Transverse colon (tissue), 4 donors: ENCODE data around the gene RASL10A. TPM values are rescaled to one million over a fixed set of nuclear protein-coding genes. Genes with fewer than 3 reads are reported as not detected.

Source experiments
- DNase-seq: peaks from one replicate; pipeline ENCODE4 v3.0.0-alpha.2; 2019
- H3K27ac ChIP-seq, 4 donors: fragments of 200-600 bp; sonication (generic); 2 replicates each; pipeline ENCODE4 v1.5.1; 2016 to 2018; ENCODE audit warnings: inconsistent platforms in 4 of 4
- H3K27me3 ChIP-seq: fragments of 200-600 bp; sonication (generic); 2 replicates; pipeline ENCODE4 v1.5.1; 2017; ENCODE audit warnings: inconsistent platforms
- H3K36me3 ChIP-seq, 4 donors: fragments of 200-600 bp; sonication (generic); 2 replicates each; pipeline ENCODE4 v1.5.1; 2017 to 2019; ENCODE audit warnings: inconsistent platforms in 4 of 4
- H3K4me1 ChIP-seq, 4 donors: fragments of 200-600 bp; sonication (generic); 2 replicates each; pipeline ENCODE4 v1.5.1; 2017 to 2020; ENCODE audit warnings: inconsistent platforms in 4 of 4
- H3K4me3 ChIP-seq, 4 donors: fragments of 200-600 bp; sonication (generic); 1 replicate in 1 of 4; 2 replicates in 3 of 4; pipeline versions ENCODE4 v1.5.1 to v1.6.1; 2017 to 2019; ENCODE audit warnings: inconsistent platforms in 4 of 4
- H3K9me3 ChIP-seq, 2 donors: fragments of 200-600 bp; sonication (generic); 2 replicates each; pipeline ENCODE4 v1.5.1; 2017 to 2019; ENCODE audit warnings: inconsistent platforms in 2 of 2
- CTCF ChIP-seq, 5 experiments: fragments of 200-600 bp in 3 of 5; fragments of 450-650 bp in 2 of 5; sonication (generic) in 3 of 5; IDR thresholded peaks; 1 replicate in 2 of 5; 2 replicates in 3 of 5; pipeline ENCODE4 v1.5.1; 2016 to 2017; ENCODE audit warnings: antibody characterized with exemption in 5 of 5, inconsistent platforms in 3 of 5, mild to moderate bottlenecking in 2 of 5, moderate library complexity in 1 of 5
- EP300 ChIP-seq: sonication (generic); formaldehyde crosslinking; IDR thresholded peaks from one replicate; pipeline ENCODE4 v1.6.1; 2017; ENCODE audit warnings: antibody characterized with exemption, low read depth
- POLR2A ChIP-seq: fragments of 450-650 bp; IDR thresholded peaks from one replicate; pipeline ENCODE4 v1.6.1; 2016; ENCODE audit warnings: antibody characterized with exemption, mild to moderate bottlenecking, moderate library complexity
- POLR2AphosphoS5 ChIP-seq, 3 donors: sonication (generic); formaldehyde crosslinking; IDR thresholded peaks; one replicate each; pipeline ENCODE4 v1.6.1; 2016; ENCODE audit warnings: antibody characterized with exemption in 3 of 3
- WGBS, 2 donors: methylation state at CpG; one replicate each; pipeline ENCODE4 v1.1.5; 2018; ENCODE audit warnings: low coverage in 1 of 2; 5-methylcytosine and 5-hydroxymethylcytosine counted together
- in situ Hi-C, 4 donors: fragments of 200-750 bp; cut with MboI; loops; one replicate each; pipeline versions ENCODE4 v1.15.0 to v1.15.1; 2017; ENCODE audit warnings: low sequenced_read_pairs in 3 of 4, low pct_ligation_motif_present in 1 of 4, low pct_unique_long_range_greater_than_20kb in 1 of 4
- intact Hi-C: fragments of 100-400 bp; cut with DNase I; formaldehyde crosslinking; loops from one replicate; pipeline ENCODE4 v1.15.1; 2023; ENCODE audit warnings: low total_unique reads
- total RNA-seq, 4 donors: library from RNA; depleted of rRNA; stranded (reverse); fragments of >200 nt; gene quantifications; one replicate each; pipeline ENCODE4 v1.1.0, GENCODE V29; 2016

RASL10A gene
- total RNA-seq, 4 donors from 2014 or later: 1.2 to 5.0 (median 2.4) TPM; not detected in 1

- no peak for DNase-seq
- WGBS, 2 donors: 63% methylated on average over 9 of the region's 9 CpGs; no CpG with 5 or more reads in 1 of the 2 donors
- H3K27ac ChIP-seq: no peak overlapping the region
- H3K4me1 ChIP-seq: no peaks in the 10 kb centered on the region
- H3K27me3 ChIP-seq: no peaks in the 10 kb centered on the region
- H3K9me3 ChIP-seq: no peaks in the 10 kb centered on the region
- intact Hi-C loops (no loop called here), in situ Hi-C loops (no loop called here)
- no peak overlapping the region for H3K4me3 ChIP-seq
- peaks cover 0 to 12% (median 6%) of the 10 kb centered on the region in 4 donors for H3K36me3 ChIP-seq
- no peak for TF ChIP-seq CTCF (IDR thresholded peaks at IDR 0.05)
- no peak for TF ChIP-seq POLR2A
- TF ChIP-seq POLR2AphosphoS5 (IDR thresholded peaks at IDR 0.05): no peak
- TF ChIP-seq EP300: no peak
Observed at GRCh38 chr22:29330753-29331152, 15.3 kb upstream of the RASL10A start.

GRCh38 chr22:29330291-29330690, 14.8 kb upstream of the RASL10A start:
- TF ChIP-seq POLR2AphosphoS5 (IDR thresholded peaks at IDR 0.05): no peak
- no peak overlapping the region for H3K27ac ChIP-seq
- no peak overlapping the region for H3K4me3 ChIP-seq
- intact Hi-C loops (no loop called here), in situ Hi-C loops (no loop called here)
- H3K4me1 ChIP-seq: no peaks in the 10 kb centered on the region
- H3K27me3 ChIP-seq: no peaks in the 10 kb centered on the region
- 94% methylated on average over 17 of the region's 19 CpGs; no CpG with 5 or more reads in 1 of the 2 donors for WGBS, 2 donors
- H3K9me3 ChIP-seq: no peaks in the 10 kb centered on the region
- peaks cover 0 to 12% (median 6%) of the 10 kb centered on the region in 4 donors for H3K36me3 ChIP-seq
- no peak for DNase-seq

GRCh38 chr22:29329581-29329980, 14.1 kb upstream of the RASL10A start:
- in situ Hi-C loops (no loop called here), intact Hi-C loops (no loop called here)
- Histone ChIP-seq H3K4me1 (no peaks in the 10 kb centered on the region), H3K9me3 (no peaks in the 10 kb centered on the region), H3K36me3 (peaks cover 0 to 12% (median 4%) of the 10 kb centered on the region in 4 donors), H3K27me3 (no peaks in the 10 kb centered on the region), H3K27ac (no peak overlapping the region), H3K4me3 (no peak overlapping the region)
- no peak for DNase-seq
- WGBS, 2 donors: 89% methylated on average over 11 of the region's 11 CpGs; no CpG with 5 or more reads in 1 of the 2 donors
- TF ChIP-seq POLR2AphosphoS5 (IDR thresholded peaks at IDR 0.05) (no peak), CTCF (IDR thresholded peaks at IDR 0.05) (no peak), POLR2A (no peak), EP300 (no peak)

GRCh38 chr22:29328566-29329500, 13.3 kb upstream of the RASL10A start:
- Histone ChIP-seq H3K9me3 (no peaks in the 10 kb centered on the region), H3K27ac (no peak overlapping the region), H3K36me3 (peaks cover 0 to 12% (median 4%) of the 10 kb centered on the region in 4 donors), H3K4me1 (no peaks in the 10 kb centered on the region), H3K4me3 (no peak overlapping the region), H3K27me3 (no peaks in the 10 kb centered on the region)
- WGBS, 2 donors: 92% methylated on average over 30 of the region's 34 CpGs; no CpG with 5 or more reads in 1 of the 2 donors
- DNase-seq: no peak
- intact Hi-C loops (no loop called here), in situ Hi-C loops (no loop called here)
- TF ChIP-seq POLR2AphosphoS5 (IDR thresholded peaks at IDR 0.05): no peak
- no peak for TF ChIP-seq EP300
- no peak for TF ChIP-seq CTCF (IDR thresholded peaks at IDR 0.05)
- no peak for TF ChIP-seq POLR2A
